K562 (cell line): ENCODE results near the gene ZNF692.

Experiments used
- CBFB ChIP-seq: sonication (generic); formaldehyde crosslinking; IDR thresholded peaks from 2 replicates; pipeline ENCODE4 v1.4.0; 2020; ENCODE audit warnings: mild to moderate bottlenecking, missing genetic modification reagents
- CHD4 ChIP-seq: fragments of 200-600 bp; sonication (generic); IDR thresholded peaks from 3 replicates; pipeline ENCODE4 v1.6.1; 2012; ENCODE audit warnings: low read depth, mild to moderate bottlenecking, mixed read lengths, low read length, inconsistent platforms; ENCODE audit not compliant: insufficient read depth, insufficient replicate concordance, poor library complexity, severe bottlenecking
- E2F1 ChIP-seq: sonication (generic); formaldehyde crosslinking; IDR thresholded peaks from 2 replicates; pipeline ENCODE4 v1.8.1; 2023; ENCODE audit warnings: mild to moderate bottlenecking, missing genetic modification reagents, moderate library complexity
- GABPA ChIP-seq: fragments of 200-800 bp; sonication (Bioruptor generic); conservative IDR thresholded peaks from 2 replicates; pipeline ENCODE4 v1.6.1; 2016; ENCODE audit warnings: low read depth, missing genetic modification characterization, missing compliant biosample characterization
- HCFC1 ChIP-seq: IDR thresholded peaks from 2 replicates; pipeline ENCODE4 v1.6.1; 2012; ENCODE audit warnings: low read depth, low read length, improper control_type of control experiment
- MAX ChIP-seq: sonication (generic); formaldehyde crosslinking; IDR thresholded peaks from 2 replicates; pipeline ENCODE4 v1.9.0; 2022; ENCODE audit warnings: mild to moderate bottlenecking, missing genetic modification reagents
- POLR2A ChIP-seq: fragments of 450-650 bp; conservative IDR thresholded peaks from 2 replicates; pipeline ENCODE4 v1.6.1; 2016
- TF ChIP-seq, protein P1 (sequence below), 3 experiments: IDR thresholded peaks in 2 of 3; conservative IDR thresholded peaks in 1 of 3; 2 replicates each; pipeline ENCODE4 v1.5.1; 2011 to 2012; ENCODE audit warnings: low read length in 3 of 3, mild to moderate bottlenecking in 3 of 3, control low read depth in 2 of 3, improper control_type of control experiment in 1 of 3, inconsistent platforms in 1 of 3, low read depth in 1 of 3, mixed read lengths in 1 of 3, moderate library complexity in 1 of 3; ENCODE audit not compliant: insufficient read depth in 2 of 3
- TF ChIP-seq, protein P2 (sequence below): fragments of 450-650 bp; IDR thresholded peaks from 2 replicates; pipeline ENCODE4 v1.6.1; 2018; ENCODE audit not compliant: partially characterized antibody

DNA sequence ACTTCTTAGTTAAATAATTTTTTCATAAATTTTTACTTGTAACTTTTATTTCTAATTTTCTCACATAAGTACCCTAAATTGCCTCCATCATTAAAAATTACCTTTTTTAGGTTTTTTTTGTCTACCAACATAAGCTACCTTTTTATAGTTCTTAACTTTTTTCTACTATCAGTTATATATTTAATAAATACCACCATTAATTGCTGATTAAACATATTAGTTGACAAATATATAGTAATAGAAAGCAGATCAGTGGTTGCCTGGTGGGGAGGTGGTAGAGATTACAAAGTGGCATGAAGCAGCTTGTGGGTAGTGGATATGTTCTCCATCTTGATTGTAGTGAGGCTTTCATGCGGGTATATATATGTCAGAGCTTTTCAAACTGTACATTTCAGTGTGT lies 27.0 kb downstream of the ZNF692 start:
- no peak for TF ChIP-seq E2F1 (CRISPR knock-in tag)
- no peak for TF ChIP-seq MAX (CRISPR knock-in tag)
- TF ChIP-seq, protein P1, sequence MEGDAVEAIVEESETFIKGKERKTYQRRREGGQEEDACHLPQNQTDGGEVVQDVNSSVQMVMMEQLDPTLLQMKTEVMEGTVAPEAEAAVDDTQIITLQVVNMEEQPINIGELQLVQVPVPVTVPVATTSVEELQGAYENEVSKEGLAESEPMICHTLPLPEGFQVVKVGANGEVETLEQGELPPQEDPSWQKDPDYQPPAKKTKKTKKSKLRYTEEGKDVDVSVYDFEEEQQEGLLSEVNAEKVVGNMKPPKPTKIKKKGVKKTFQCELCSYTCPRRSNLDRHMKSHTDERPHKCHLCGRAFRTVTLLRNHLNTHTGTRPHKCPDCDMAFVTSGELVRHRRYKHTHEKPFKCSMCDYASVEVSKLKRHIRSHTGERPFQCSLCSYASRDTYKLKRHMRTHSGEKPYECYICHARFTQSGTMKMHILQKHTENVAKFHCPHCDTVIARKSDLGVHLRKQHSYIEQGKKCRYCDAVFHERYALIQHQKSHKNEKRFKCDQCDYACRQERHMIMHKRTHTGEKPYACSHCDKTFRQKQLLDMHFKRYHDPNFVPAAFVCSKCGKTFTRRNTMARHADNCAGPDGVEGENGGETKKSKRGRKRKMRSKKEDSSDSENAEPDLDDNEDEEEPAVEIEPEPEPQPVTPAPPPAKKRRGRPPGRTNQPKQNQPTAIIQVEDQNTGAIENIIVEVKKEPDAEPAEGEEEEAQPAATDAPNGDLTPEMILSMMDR (IDR thresholded peaks at IDR 0.05 in 2 of 3, conservative IDR thresholded peaks at IDR 0.05 in 1 of 3; ENCODE audit: insufficient read depth in 2 of 3, low read depth in 1 of 3, low read length in 3 of 3), result no peak
- TF ChIP-seq HCFC1, result no peak
- TF ChIP-seq CHD4, result no peak
- no peak for TF ChIP-seq GABPA (tag)
- TF ChIP-seq, protein P2, sequence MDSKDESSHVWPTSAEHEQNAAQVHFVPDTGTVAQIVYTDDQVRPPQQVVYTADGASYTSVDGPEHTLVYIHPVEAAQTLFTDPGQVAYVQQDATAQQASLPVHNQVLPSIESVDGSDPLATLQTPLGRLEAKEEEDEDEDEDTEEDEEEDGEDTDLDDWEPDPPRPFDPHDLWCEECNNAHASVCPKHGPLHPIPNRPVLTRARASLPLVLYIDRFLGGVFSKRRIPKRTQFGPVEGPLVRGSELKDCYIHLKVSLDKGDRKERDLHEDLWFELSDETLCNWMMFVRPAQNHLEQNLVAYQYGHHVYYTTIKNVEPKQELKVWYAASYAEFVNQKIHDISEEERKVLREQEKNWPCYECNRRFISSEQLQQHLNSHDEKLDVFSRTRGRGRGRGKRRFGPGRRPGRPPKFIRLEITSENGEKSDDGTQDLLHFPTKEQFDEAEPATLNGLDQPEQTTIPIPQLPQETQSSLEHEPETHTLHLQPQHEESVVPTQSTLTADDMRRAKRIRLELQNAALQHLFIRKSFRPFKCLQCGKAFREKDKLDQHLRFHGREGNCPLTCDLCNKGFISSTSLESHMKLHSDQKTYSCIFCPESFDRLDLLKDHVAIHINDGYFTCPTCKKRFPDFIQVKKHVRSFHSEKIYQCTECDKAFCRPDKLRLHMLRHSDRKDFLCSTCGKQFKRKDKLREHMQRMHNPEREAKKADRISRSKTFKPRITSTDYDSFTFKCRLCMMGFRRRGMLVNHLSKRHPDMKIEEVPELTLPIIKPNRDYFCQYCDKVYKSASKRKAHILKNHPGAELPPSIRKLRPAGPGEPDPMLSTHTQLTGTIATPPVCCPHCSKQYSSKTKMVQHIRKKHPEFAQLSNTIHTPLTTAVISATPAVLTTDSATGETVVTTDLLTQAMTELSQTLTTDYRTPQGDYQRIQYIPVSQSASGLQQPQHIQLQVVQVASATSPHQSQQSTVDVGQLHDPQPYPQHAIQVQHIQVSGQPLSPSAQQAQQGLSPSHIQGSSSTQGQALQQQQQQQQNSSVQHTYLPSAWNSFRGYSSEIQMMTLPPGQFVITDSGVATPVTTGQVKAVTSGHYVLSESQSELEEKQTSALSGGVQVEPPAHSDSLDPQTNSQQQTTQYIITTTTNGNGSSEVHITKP, result no peak
- TF ChIP-seq CBFB (CRISPR knock-in tag), result no peak
- no peak for TF ChIP-seq POLR2A
